Left lobe of liver (tissue), 2 donors: ENCODE data around the gene CLDN19. TPM values are rescaled to one million over a fixed set of nuclear protein-coding genes. Genes with fewer than 3 reads are reported as not detected.
"Not testable (repeated sequence)": the region's sequence is repeated elsewhere in the genome, so short reads cannot be mapped to it uniquely, and the experiment has no call there.

Experiments
- ATAC-seq: fragments of 200-7000 bp; cut with Tn5 transposase; one replicate; pipeline ENCODE4 v1.9.1; 2020; ENCODE audit warnings: mild to moderate bottlenecking, moderate library complexity
- DNase-seq: peaks from one replicate; pipeline ENCODE4 v3.0.0-alpha.2; 2020; ENCODE audit warnings: low spot score
- total RNA-seq: library from RNA; stranded (reverse); gene quantifications from one replicate; pipeline ENCODE4 v1.2.1, GENCODE V29; 2021
- donor health status: DM: no; HTN: no; CAD: no; lungs with moderate emphysema.
- donor health status: DM: no; HTN: yes; CAD: no.

Gene CLDN19
- total RNA-seq, 1 donor from 2014 or later, result not detected

- DNase-seq, result no peak
- ATAC-seq, result no peak
Observed at GRCh38 chr1:42740851-42741580, 980 bp upstream of the CLDN19 start.

GRCh38 chr1:42738678-42739226 is 1.3 kb downstream of the CLDN19 start:
- DNase-seq (no peak), ATAC-seq (no peak)

GRCh38 chr1:42737986-42738677 is 1.9 kb downstream of the CLDN19 start:
- no peak for ATAC-seq
- DNase-seq, result no peak

DNA sequence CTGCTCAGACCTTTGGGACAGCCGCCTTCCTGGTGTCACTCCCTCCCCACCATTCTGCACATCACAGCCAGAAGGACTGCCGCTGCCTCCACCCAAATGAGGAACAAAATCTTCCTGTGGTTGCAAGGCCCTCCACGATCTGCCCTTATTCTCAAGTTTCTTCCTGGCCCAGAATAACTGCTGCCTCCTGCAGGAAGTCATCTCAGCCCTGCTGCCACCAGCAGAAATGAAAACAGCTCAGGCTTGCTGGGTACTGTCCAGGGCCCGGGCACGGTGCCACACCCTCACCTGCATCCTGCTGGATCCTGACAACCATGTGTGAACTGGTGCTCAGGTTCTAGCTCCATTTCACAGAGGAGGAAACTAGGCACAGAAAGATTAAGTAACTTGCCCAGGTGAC is 2.8 kb downstream of the CLDN19 start:
- ATAC-seq, result peak; percentile 68
- DNase-seq, result peak; percentile 66

- no peak for DNase-seq
- ATAC-seq, result no peak
Observed at GRCh38 chr1:42736571-42737200, 3.4 kb downstream of the CLDN19 start.

- ATAC-seq, result peak; percentile 14
- no peak for DNase-seq
Observed at GRCh38 chr1:42736152-42736551, 3.9 kb downstream of the CLDN19 start.

GRCh38 chr1:42735477-42736105 is 4.4 kb downstream of the CLDN19 start:
- DNase-seq (no peak), ATAC-seq (no peak)

- no peak for ATAC-seq
Observed at GRCh38 chr1:42735056-42735455, 5.0 kb downstream of the CLDN19 start.

GRCh38 chr1:42734201-42735035 is 5.6 kb downstream of the CLDN19 start:
- DNase-seq (peak; percentile 22), ATAC-seq (no peak)

More at GRCh38 chr1:42735056-42735455, 5.0 kb downstream of the CLDN19 start:
- DNase-seq, result peak; percentile 27

- DNase-seq (peak; percentile 27), ATAC-seq (no peak)
Observed at GRCh38 chr1:42733415-42734200, 6.4 kb downstream of the CLDN19 start.

GRCh38 chr1:42732126-42732680 is 7.8 kb downstream of the CLDN19 start:
- no peak for ATAC-seq
- DNase-seq, result peak; percentile 15

- ATAC-seq, result no peak
- DNase-seq, result no peak
Observed at GRCh38 chr1:42731585-42731984, 8.5 kb downstream of the CLDN19 start.

GRCh38 chr1:42730988-42731387 is 9.0 kb downstream of the CLDN19 start:
- no peak for ATAC-seq
- no peak for DNase-seq

DNA sequence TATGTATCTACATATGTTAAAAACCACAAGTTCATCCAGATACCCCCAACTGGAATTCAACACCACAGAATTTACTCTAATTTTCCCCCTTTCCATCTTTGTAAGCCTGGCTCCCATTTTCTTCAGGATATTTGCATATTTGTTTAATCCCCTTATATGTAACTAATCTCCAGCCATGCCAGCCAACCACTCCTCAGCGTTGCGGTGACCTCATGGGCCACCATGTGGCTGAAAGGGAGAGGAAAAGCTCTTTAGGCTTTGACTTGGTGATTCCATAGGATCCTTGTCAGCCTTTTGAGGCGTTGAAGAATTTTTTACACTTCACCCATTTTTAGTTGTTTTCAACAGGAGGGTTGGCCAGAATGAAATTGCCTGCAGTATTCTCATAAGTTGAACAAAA is 10.0 kb downstream of the CLDN19 start:
- ATAC-seq, result no peak
- peak; percentile 19 for DNase-seq

DNA sequence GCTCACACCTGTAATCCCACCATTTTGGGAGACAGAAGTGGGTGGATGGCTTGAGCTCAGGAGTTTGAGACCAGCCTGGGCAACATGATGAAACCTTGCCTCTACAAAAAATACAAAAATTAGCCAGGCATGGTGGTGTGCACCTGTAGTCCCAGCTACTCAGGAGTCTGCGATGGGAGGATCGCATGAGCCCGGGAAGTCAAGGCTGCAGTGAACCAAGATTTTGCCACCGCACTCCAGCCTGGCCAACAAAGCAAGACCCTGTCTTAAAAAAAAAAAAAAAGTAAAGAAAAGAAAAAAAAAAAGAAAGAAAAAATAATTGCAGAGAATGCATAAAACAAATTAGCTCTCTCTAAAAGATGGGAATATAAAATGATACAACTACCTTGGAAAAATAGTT is 14.2 kb downstream of the CLDN19 start:
- ATAC-seq, result not testable (repeated sequence)

DNA sequence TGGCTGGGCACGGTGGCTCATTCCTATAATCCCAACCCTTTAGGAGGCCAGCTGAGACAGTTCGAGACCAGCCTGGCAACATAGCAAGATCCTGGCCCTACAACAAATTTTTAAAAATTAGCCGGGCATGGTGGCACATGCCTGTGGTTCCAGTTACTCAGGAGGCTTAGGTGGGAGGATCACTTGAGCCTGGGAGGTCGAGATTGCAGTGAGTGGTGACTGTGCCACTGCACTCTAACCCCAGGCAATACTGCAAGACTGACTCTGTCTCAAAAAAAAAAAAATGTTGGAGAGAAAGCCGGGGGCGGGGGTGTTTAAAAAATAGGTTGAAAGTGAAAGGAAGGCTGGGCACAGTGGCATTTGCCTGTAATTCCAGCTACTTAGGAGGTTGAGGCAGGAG is 16.5 kb downstream of the CLDN19 start:
- ATAC-seq (no peak), DNase-seq (no peak)

More for the DNA sequence above, 14.2 kb downstream of the CLDN19 start:
- DNase-seq, result not testable (repeated sequence)

DNA sequence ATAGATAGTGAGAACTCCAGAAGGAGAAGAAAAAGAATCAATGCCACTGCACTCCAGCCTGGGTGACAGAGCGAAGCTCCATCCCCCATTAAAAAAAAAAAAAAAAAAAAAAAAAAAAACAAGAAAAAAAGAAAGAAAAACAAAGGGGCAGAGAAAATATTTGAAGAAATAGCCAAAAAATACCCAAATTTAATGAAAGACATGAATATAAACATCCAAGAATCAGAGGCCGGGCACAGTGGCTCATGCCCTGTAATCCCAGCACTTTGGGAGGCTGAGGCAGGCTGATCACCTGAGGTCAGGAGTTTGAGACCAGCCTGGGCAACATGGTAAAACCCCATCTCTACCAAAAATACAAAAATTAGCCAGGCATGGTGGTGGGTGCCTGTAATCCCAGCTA is 17.6 kb downstream of the CLDN19 start:
- DNase-seq, ATAC-seq: not testable (repeated sequence)

DNA sequence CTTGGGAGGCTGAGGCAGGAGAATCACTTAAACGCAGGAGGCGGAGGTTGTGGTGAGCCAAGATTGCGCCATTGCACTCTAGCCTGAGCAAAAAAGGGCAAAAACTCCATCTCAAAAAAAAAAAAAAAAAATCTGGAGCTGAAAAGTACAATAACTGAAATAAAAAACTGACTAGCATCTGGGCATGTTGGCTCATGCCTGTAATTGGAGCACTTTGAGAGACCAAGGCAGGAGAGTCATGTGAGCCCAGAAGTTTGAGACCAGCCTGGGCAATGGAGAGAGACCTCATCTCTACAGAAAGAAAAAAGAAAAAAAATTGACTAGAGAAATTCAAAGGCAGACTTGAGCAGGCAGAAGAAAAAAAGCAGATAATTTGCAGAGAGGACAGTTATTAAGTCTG is 18.1 kb downstream of the CLDN19 start:
- no peak for DNase-seq
- no peak for ATAC-seq

DNA sequence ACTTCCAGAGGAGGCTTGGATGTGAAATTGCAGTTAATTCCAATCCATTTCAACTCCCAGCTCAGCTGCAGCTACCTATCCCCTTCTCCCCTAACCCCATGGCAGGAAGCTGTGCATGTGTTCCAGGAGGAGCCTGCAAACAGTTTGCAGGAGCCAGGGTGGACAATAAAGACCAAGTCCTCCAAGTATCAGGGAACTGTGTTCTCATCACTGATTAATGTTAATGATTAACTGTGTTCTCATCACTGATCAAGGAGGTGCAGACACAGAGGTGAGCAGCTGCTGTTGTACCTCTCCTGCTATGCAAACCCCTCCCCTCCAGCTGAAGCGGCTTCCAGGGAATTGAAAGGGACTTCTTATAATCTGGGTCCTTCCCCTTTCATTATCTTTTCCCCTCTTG is 19.2 kb downstream of the CLDN19 start:
- DNase-seq (no peak), ATAC-seq (peak; percentile 84)
